Urothelium cell line (cell line): ENCODE measurements around the gene SPIRE2.

Experiments
- DNase-seq: peaks from one replicate; pipeline ENCODE4 v3.0.0; 2011; ENCODE audit warnings: low spot score, mixed read lengths
- FAIRE-seq: peaks from 2 replicates; lab custom pipeline; 2011; peaks lifted over from hg19 to GRCh38; lab: Jason Lieb, UNC

Gene SPIRE2

GRCh38 chr16:89893642-89894548 lies 65.6 kb downstream of the SPIRE2 start:
- FAIRE-seq = no peak
- DNase-seq = no peak

GRCh38 chr16:89895482-89896250 lies 67.4 kb downstream of the SPIRE2 start:
- FAIRE-seq (peak; percentile 75), DNase-seq (no peak)

- DNase-seq (no peak), FAIRE-seq (no peak)
Observed at GRCh38 chr16:89897204-89897603, 68.9 kb downstream of the SPIRE2 start.

GRCh38 chr16:89898201-89898967 lies 70.1 kb downstream of the SPIRE2 start:
- FAIRE-seq (no peak), DNase-seq (no peak)

- FAIRE-seq (no peak), DNase-seq (no peak)
Observed at GRCh38 chr16:89899879-89900481, 71.7 kb downstream of the SPIRE2 start.

DNA sequence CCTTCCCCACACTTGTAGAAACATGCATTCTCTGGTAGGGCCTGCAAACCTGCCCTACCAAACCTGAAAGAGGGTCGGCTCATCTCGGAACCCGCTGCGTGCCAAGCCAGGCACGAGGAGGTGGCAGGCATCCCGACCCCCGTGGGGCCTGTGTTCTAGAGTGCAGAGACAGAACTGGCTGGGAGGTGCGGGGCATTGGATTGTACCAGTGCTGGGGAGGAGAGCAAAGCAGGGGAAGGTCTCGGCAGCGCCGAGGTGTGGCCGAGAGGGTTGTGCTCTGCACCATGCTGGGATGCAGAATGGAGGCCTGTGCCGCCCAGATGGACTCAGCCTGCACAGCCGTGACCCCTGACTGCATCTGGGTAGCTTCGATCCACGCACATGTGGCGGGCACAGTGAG lies 72.6 kb downstream of the SPIRE2 start:
- FAIRE-seq (no peak), DNase-seq (no peak)

- no peak for FAIRE-seq
- no peak for DNase-seq
Observed at GRCh38 chr16:89902980-89903379, 74.7 kb downstream of the SPIRE2 start.

- no peak for FAIRE-seq
- DNase-seq = no peak
Observed at GRCh38 chr16:89903908-89904515, 75.7 kb downstream of the SPIRE2 start.

- DNase-seq = no peak
- FAIRE-seq = no peak
Observed at GRCh38 chr16:89904606-89905510, 76.6 kb downstream of the SPIRE2 start.

DNA sequence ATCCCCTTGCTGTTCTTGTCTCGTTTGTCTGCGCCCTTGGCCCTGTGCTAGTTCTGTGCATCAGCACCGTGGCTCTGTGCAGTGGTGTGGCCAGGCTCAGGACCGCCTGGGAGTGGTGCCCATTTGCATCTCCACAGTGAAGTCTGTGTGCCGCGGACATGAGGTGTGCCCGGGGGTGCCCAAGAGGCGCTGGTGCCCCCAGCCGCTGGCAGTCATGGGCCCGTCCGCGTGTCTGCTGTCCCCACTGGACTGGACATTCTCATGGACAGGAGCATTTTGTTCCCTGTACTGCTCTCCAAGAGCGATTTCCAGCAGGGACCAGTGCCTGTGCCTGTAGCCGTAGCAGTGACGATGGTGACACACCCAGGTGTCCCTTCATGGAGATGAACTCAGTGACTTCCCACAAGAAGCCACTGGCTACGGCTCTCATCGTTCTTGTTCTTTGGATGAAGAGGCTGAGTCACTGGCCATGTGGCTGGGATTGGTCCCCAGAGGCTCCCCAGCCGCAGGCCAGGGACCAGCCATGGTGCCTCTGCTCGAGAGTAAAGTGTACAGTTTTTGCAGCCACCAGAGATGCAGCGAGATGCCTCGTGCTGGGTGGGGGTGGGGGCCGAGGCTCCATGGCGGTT lies 77.3 kb downstream of the SPIRE2 start:
- FAIRE-seq (no peak), DNase-seq (no peak)

GRCh38 chr16:89906140-89907025 lies 78.1 kb downstream of the SPIRE2 start:
- FAIRE-seq = peak; percentile 72
- no peak for DNase-seq

DNA sequence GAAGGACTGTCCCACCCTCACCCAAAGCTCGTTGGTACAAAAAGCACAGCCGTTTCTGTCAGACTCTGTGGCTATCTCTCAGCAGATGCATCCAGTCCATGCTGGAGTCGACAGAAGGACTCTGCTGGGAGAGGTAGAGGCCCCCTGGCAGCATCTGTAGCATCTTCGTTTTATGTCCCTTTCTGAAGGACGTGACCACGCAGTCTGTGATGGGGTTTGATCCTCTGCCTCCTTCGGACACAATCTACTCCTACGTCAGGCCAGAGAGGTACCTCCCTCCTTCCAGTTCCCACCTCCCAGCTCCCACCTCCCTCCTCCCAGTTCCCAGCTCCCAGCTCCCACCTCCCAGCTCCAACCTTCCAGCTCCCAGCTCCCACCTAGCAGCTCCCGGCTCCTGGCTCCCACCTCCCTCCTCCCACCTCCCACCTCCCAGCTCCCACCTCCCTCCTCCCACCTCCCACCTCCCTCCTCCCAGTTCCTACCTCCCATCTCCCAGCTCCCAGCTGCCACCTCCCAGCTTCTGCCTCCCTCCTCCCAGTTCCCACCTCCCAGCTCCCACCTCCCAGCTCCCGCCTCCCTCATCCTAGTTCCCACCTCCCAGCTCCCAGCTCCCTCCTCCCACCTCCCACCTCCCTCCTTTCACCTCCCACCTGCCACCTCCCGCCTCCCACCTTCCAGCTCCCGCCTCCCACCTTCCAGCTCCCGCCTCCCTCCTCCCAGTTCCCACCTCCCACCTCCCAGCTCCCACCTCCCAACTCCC lies 79.0 kb downstream of the SPIRE2 start:
- DNase-seq = no peak

DNA sequence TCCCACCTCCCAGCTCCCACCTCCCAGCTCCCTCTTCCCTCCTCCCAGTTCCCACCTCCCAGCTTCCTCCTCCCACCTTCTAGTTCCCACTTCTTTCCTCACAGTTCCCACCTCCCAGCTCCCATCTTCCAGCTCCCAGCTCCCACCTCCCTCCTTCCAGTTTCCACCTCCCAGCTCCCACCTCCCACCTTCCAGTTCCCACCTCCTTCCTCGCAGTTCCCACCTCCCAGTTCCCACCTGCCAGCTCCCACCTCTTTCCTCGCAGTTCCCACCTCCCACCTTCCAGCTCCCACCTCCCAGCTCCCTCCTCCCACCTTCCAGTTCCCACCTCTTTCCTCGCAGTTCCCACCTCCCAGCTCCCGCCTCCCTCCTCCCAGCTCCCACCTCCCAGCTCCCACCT lies 80.0 kb downstream of the SPIRE2 start:
- DNase-seq (no peak), FAIRE-seq (no peak)

More for the DNA sequence above, 79.0 kb downstream of the SPIRE2 start:
- FAIRE-seq = no peak

- peak; percentile 70 for DNase-seq
- FAIRE-seq = peak; percentile 13
Observed at GRCh38 chr16:89909777-89910716, 81.8 kb downstream of the SPIRE2 start.

DNA sequence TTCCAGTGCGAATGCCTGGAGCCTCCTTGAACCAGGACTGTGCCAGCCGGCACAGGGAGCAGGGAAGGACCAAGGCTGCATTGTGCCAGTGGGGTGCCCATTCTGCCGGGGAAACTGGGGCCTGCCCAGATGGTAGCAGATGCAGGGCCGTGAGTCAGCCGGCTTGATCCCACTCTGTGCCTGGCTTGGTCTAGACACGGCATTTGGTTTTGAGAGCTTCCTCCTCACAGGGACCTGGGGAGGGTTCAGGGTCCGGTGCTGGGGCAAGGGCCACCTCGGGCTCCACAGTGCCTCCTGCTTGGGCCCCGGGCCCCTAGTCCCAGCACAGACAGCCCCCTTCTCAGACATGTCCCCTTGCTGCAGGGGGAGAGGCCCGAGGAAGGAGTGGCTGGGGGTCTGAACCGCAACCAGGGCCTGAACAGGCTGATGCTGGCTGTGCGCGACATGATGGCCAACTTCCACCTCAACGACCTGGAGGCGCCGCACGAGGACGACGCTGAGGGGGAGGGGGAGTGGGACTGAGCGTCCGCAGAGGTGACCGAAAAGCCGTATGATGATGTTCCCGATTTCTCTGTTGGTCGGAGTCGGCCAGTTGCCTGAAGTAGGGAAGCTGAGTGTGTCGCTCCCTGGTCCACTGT lies 82.6 kb downstream of the SPIRE2 start:
- no peak for DNase-seq
- no peak for FAIRE-seq

DNA sequence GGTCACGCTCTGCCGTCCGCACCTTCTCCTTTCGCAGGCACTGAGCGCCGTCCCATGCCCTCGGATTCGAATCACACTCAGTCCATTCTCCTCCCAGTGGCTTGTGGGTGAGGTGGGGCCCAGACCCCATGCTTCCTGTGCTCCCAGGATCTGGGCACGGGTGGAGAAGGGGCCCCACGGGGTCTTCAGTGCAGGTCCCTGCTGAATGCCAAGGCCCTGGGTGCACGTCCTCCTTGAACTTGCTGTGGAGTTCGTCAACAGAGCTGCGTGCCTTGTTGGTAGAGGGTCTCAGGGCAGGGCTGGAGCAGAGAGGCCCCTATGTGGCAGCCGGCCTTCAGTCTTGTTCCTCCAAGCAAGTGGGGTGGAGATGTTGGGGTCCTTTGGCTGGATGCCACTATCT lies 83.1 kb downstream of the SPIRE2 start:
- FAIRE-seq (no peak), DNase-seq (no peak)
